Liver (tissue), 3 donors: Measurements from ENCODE around the gene GRIP2.

Source experiments
- JUND ChIP-seq, 2 donors: IDR thresholded peaks; 2 replicates each; pipeline ENCODE4 v1.6.1; 2016; ENCODE audit warnings: antibody characterized with exemption in 2 of 2
- NR2F2 ChIP-seq: IDR thresholded peaks from 2 replicates; pipeline ENCODE4 v1.6.1; 2016; ENCODE audit warnings: antibody characterized with exemption
- TAF1 ChIP-seq: conservative IDR thresholded peaks from 2 replicates; pipeline ENCODE4 v1.6.1; 2016; ENCODE audit warnings: antibody characterized with exemption, mild to moderate bottlenecking
- TF ChIP-seq, protein P1 (sequence below): fragments of 150-350 bp; IDR thresholded peaks from 2 replicates; pipeline ENCODE4 v1.5.1; 2017; ENCODE audit warnings: improper control_type of control experiment, low read depth, low read length; ENCODE audit not compliant: missing input control
- TF ChIP-seq, protein P2 (sequence below): IDR thresholded peaks from 2 replicates; pipeline ENCODE4 v1.6.1; 2016; ENCODE audit warnings: antibody characterized with exemption
- TF ChIP-seq, protein P3 (sequence below): IDR thresholded peaks from 2 replicates; pipeline ENCODE4 v1.6.1; 2016; ENCODE audit warnings: antibody characterized with exemption
- donor health status: healthy.
- donor health status: healthy.

- TF ChIP-seq NR2F2 (no peak), TAF1 (no peak), JUND (IDR thresholded peaks at IDR 0.05) (no peak)
- TF ChIP-seq, protein P1, sequence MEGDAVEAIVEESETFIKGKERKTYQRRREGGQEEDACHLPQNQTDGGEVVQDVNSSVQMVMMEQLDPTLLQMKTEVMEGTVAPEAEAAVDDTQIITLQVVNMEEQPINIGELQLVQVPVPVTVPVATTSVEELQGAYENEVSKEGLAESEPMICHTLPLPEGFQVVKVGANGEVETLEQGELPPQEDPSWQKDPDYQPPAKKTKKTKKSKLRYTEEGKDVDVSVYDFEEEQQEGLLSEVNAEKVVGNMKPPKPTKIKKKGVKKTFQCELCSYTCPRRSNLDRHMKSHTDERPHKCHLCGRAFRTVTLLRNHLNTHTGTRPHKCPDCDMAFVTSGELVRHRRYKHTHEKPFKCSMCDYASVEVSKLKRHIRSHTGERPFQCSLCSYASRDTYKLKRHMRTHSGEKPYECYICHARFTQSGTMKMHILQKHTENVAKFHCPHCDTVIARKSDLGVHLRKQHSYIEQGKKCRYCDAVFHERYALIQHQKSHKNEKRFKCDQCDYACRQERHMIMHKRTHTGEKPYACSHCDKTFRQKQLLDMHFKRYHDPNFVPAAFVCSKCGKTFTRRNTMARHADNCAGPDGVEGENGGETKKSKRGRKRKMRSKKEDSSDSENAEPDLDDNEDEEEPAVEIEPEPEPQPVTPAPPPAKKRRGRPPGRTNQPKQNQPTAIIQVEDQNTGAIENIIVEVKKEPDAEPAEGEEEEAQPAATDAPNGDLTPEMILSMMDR: no peak
- TF ChIP-seq, protein P2, sequence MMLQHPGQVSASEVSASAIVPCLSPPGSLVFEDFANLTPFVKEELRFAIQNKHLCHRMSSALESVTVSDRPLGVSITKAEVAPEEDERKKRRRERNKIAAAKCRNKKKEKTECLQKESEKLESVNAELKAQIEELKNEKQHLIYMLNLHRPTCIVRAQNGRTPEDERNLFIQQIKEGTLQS: no peak
- TF ChIP-seq, protein P3, sequence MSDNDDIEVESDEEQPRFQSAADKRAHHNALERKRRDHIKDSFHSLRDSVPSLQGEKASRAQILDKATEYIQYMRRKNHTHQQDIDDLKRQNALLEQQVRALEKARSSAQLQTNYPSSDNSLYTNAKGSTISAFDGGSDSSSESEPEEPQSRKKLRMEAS: no peak
Measured at GRCh38 chr3:14506626-14507304, 33.4 kb downstream of the GRIP2 start.
